HG03558 (cell line): ENCODE measurements around the gene TEAD1.

Source experiments
- ATAC-seq: cut with Tn5 transposase; IDR thresholded peaks from one replicate; pipeline ENCODE4 v1.9.1; 2021; ENCODE audit warnings: moderate number of reproducible peaks; ENCODE audit not compliant: unreplicated experiment; ENCODE audit errors: extremely low read depth

TEAD1 gene

DNA sequence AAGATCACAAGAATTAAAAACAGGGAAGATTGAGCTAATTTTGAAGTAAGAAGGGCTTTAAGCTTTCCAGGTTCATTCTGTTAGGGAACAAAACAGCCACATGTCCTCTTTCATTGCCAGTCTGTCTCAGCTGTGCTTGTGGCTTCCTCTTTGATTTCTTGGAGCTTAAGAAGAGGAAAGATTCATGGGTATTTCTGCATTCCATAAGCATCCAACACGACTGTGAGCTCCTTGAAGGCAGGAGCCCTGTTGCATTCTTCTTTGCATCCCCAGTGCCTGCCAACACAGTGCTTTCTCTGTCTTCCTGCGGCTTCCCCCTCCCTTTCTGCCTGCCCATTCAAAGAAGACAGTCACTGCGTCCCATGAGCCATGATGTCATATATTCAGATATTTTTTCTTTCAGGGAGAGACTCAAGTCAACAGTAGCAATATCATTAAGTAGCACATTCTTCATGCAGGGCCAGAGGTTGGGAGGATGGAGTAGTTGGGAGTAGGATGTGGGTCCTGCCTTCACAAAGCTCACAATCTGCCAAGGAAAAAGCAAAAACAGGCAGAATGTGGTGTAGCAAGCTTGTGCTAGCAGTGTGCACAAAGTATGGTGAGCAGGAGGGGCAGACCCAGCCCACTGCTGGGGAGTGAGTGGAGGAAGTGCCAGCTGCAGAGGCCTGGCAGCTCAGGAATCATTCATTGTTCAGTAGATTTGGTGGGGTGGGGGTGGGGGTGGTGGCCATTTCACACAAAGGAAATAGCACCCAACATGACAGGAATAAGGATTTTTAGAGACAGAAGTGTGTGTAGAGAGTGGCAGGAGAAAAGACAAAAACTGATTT, 172.8 kb downstream of the TEAD1 start:
- ATAC-seq = no peak

- no peak for ATAC-seq
These were observed 174.2 kb downstream of the TEAD1 start for GRCh38 chr11:12848413-12848812.

GRCh38 chr11:12853325-12853651, 179.1 kb downstream of the TEAD1 start:
- ATAC-seq = no peak

DNA sequence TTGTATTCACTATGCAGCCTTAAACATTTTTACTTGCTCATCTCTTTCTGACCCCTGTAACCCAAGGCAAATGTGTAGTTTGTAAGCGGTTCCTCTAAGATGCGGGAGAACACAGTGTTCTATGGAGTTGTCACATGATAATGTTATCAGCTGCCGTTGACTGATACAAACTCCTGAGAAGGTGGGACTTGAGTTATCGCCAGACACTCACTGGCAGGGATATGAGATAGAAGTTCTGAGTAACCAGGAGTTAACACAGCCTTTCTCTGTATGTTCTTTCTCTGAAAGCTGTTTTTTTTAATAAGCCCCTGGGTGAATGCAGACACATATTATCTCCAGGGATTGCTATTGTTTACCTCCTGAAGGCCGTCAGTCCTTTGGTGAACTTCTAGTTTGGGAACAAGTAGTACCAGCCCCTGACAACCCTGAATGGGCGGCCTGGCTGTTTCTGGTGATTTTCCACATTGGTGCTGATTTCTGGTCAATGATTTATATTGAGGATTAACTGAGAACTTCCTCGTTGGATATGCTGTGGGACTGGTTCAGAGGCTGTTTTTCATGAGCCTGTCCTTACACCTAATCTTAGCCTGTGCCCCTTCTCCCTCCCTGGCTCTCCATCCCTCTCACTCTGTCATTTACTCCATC, 179.6 kb downstream of the TEAD1 start:
- no peak for ATAC-seq

- no peak for ATAC-seq
These were observed 180.1 kb downstream of the TEAD1 start for GRCh38 chr11:12854297-12854661.

DNA sequence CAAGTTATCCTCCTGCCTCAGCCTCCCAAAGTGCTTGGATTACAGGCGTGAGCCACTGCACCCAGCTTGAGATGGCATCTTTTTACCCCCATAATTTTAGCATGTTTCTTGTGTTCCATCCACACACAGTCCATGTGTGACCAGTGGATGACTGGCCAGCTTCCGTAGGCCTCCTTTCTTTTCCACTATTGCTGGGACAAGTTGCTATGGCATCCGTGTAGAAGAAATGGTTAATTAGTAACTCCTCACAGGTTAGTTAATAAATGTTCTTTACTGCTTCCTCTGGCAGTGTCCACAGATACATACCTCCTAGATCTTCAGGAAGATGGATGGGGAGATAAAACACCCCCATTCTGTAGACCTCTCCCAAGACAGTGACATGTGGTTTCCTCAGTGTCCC, 180.6 kb downstream of the TEAD1 start:
- ATAC-seq = no peak

- no peak for ATAC-seq
These were observed 182.1 kb downstream of the TEAD1 start for GRCh38 chr11:12856338-12856737.

GRCh38 chr11:12857572-12857971, 183.4 kb downstream of the TEAD1 start:
- no peak for ATAC-seq

DNA sequence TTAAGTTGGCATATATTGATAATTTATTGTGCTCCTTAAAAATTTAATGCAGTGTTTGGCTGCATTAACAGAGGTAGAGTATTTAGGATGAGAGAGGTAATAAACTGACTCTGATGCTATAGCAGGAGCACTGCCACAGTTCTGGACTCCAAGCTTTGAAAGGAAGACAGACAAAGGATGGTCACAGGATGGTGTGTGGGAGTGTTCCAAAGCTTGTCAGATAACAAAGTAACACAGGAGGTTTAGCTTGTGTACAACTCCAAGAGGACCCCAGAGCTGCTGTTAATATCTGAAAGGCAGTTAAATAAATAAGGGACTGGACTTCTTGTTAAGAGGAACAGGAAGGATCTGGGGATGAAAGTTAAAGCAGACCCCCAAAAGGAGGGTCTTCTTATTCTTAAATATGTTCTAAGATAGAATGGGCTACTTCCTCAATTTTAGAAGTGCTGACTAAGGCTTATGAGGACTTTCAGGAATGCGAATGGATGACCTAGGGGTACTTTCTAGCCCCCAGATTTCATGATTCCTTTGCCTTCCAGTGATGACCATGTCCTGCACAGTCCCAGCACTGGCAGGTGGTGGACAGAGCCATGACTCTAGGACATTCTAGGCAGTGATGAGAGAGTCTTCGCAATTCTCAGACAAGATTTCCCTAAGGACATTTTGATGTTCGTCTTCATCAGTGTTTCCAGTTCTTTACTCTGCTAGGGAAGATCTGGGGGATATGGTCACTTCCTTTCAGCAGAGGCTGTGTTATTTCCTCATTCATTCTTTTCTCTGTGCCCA, 185.8 kb downstream of the TEAD1 start:
- ATAC-seq = no peak

- no peak for ATAC-seq
These were observed 186.6 kb downstream of the TEAD1 start for GRCh38 chr11:12860827-12861226.

- no peak for ATAC-seq
These were observed 188.7 kb downstream of the TEAD1 start for GRCh38 chr11:12862696-12863469.

DNA sequence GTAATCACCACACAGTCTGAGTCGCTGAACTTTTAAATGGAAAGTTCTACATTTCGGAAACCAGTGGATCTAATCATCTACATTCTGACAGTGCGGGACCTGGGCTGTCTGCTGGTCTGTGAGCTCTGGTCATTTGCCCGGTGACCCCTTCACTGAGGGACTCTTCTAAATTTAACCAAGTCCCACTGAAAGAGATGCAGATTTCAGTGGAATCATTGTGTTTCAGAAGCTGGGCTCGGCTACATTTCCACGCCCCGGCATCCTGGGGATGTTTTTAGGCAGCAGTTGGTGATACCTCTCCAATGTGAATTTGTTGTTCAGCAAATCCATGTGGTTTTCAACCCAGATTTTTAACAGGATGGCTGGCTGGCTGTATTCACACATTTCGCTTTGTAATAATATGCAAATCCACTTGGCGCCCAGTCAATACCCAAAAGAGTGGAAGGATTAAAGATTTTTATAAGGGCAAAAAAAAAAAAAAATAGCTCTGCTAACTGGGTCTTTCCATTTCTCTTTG, 189.4 kb downstream of the TEAD1 start:
- no peak for ATAC-seq

- no peak for ATAC-seq
These were observed 190.3 kb downstream of the TEAD1 start for GRCh38 chr11:12864316-12865156.

DNA sequence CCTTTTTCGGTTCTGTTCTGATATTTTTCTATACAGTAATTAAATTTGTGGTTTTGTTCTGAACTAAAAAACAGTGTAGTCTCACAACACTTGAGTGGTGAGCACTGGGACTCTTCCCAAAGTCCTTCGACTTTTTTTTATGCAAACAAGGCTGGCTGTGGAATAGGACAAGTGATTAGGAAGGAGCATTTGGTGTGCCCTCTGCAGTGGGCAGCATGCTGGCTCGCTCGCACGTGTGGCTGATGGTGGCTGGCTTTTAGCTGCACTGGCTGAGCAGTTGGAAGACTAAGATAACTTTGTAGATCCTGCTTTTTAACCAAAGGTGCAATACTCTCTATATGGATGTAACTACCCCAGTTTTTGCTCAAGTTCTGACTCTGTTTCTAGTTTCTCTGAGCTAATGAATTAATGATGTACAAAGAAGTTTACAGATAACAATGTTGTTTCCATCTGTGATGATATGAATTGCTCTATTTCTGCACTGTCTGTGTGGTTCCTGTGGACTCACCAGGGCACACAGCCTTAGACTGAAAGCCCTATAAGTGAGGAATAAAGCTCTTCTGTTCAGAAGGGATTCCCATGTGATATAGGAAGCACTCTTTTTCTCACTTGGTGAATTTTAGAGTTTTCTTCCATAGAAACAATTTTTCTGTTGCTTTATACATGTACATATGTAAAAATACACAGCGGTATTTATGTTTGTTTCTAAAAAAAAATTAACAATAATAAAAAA, 191.8 kb downstream of the TEAD1 start:
- no peak for ATAC-seq

- ATAC-seq = no peak
These were observed 193.3 kb downstream of the TEAD1 start for GRCh38 chr11:12867531-12867930.

DNA sequence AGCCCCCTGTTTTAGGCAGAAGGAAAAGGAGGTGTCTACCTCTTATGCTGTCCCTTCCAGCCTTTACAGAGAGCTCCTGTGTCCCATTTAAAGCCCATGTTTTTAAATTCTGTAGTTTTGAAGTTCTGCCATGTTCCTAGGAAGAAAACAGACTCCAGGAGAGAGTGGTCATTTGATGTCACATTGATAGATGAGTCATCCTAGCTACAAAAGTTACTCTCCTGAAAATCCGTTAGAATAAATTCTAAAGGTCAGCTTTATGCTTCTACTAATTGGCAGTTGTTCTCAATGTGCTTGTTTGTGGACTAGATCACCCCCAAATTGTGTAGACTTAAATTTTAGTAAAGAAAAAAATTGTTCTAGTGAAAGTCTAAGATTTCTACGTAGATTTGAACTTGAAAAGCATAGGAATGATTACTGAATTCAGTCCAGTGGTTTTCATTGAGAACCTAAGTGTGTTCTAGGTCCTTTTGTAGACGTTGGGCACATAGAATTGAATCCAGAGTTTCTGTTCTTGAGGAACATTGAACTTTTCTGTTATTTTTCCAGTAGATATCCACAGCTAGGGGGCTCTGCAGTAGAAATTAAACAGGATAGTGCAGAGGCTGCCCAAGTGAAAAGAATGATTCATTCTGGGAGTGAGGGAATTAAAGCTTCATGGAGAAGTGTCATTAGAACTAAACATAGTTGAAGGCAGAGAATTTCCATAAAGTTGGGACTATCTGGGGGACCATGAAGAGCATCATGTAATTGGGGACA, 194.3 kb downstream of the TEAD1 start:
- no peak for ATAC-seq

DNA sequence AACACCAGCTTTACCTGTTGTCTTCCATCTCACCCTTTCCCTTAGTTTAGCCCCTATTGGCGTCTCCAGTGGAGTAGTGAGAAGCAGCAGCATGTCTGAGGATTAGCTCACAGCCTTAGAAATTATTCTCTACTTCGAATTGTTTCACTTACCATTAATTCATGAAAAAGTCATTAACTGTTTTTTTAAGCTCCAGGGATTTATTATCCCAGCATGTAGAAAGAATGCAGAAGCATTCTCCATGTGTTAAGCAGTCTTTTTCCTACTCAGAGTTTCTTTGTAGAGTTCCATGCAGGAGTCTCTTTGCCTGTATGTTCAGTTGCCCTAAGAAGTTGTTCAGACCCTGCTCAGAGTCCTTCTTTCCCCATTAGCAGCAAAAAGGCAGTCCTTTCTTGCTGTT, 197.0 kb downstream of the TEAD1 start:
- no peak for ATAC-seq

- ATAC-seq = no peak
These were observed 197.6 kb downstream of the TEAD1 start for GRCh38 chr11:12871788-12872321.
